ENCODE measurements around the gene RADX.

GRCh38 chrX:106670631-106671030 is 58.9 kb downstream of the RADX start:
- no peak for TF ChIP-seq CTCF (conservative IDR thresholded peaks at IDR 0.05)
- TF ChIP-seq ZFX (IDR thresholded peaks at IDR 0.05) = no peak

Measured in C4-2B (cell line).